DMS79 treated with DMSO at 0.1 percent for 48 hours (cell line): ENCODE measurements around the gene GPATCH4.

Experiments used
- DNase-seq: peaks from one replicate; lab custom pipeline; 2025; lab: John Stamatoyannopoulos, UW

The GPATCH4 gene

DNA sequence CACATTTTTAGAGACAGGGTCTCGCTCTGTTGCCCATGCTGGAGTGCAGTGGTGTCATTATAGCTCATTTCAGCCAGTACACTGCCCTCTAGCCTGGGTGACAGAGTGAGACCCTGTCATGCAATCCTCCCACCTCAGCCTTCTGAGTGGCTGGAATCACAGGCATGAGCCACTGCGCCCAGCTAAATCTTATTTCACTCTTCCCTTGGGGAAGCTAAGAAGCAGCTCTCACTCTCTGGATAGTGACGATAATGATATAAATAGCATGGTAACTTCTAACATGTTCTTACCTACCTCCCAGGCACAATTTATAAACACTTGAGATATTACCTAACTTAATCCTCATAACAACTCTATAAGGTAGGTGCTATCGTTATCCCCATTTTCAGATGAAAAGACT lies 53.8 kb downstream of the GPATCH4 start:
- no peak for DNase-seq

GRCh38 chr1:156546267-156546666 lies 55.0 kb downstream of the GPATCH4 start:
- no peak for DNase-seq

DNA sequence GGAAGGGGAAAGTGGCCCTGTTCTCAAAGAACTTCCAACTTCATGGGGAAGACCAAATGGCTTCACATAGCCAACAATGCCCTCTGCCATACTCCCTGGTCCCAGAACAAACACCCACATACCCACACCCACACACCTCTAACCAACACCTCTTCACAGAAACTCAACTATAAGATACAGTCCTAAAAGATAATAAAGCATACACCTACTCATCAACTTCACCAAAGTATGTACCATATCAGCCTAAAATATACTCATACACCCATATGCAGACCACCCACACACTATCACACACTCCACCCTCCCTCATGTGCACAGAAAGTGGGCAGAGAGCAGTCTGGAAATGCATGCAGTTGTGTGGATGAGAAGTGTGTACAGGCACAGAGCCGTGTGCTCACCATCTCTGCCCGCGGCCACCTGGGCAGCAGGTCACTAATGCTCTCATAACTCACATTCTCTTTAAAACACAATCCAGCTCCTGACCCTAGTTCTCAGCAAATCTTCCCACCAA lies 56.6 kb downstream of the GPATCH4 start:
- no peak for DNase-seq
